A549 (cell line): ENCODE results near the gene PRSS1. TPM values are rescaled to one million over a fixed set of nuclear protein-coding genes. Genes with fewer than 3 reads are reported as not detected.
"Not testable (repeated sequence)": the region's sequence is repeated elsewhere in the genome, so short reads cannot be mapped to it uniquely, and the experiment has no call there.

Experiments used
- ATAC-seq, 2 experiments: fragments of 200-7000 bp in 1 of 2; fragments of >200 bp in 1 of 2; cut with Nextera tagmentation in 1 of 2; cut with Tn5 transposase in 1 of 2; 3 replicates each; pipeline versions ENCODE4 v1.8.0 to v1.9.1; 2018 to 2020; ENCODE audit warnings: mild to moderate bottlenecking in 1 of 2, moderate library complexity in 1 of 2
- CTCF ChIA-PET: fragments of 300-600 bp; sonication (Branson Sonifier 250); formaldehyde crosslinking; extraction: SDS; loops from one replicate; lab custom pipeline; 2021; ENCODE audit warnings: antibody characterized with exemption, inconsistent platforms; lab: Yijun Ruan, JAX
- POLR2A ChIA-PET: fragments of 350-600 bp; formaldehyde crosslinking; extraction: SDS; loops from one replicate; lab custom pipeline; 2021; ENCODE audit warnings: antibody characterized with exemption, inconsistent platforms; lab: Yijun Ruan, JAX
- DNase-seq, 2 experiments: peaks; one replicate each; pipeline versions ENCODE4 v3.0.0 to v3.0.0-alpha.2; 2011 to 2016; ENCODE audit warnings: low read depth in 1 of 2, low spot score in 1 of 2
- FAIRE-seq: peaks from 2 replicates; lab custom pipeline; 2011; peaks lifted over from hg19 to GRCh38; lab: Jason Lieb, UNC
- H3K27ac ChIP-seq, 2 experiments: fragments of >200 bp; sonication (Bioruptor Twin); formaldehyde crosslinking; 3 replicates each; pipeline ENCODE4 v1.5.1; 2016 to 2017
- H3K4me1 ChIP-seq: fragments of >200 bp; sonication (Bioruptor Twin); formaldehyde crosslinking; 3 replicates; pipeline ENCODE4 v1.6.1; 2016
- H3K4me2 ChIP-seq: fragments of >200 bp; sonication (Bioruptor Twin); formaldehyde crosslinking; 3 replicates; pipeline ENCODE4 v1.6.1; 2016
- H3K4me3 ChIP-seq: fragments of >200 bp; sonication (Bioruptor Twin); formaldehyde crosslinking; 3 replicates; pipeline ENCODE4 v1.5.1; 2016
- H3K9me3 ChIP-seq: fragments of >200 bp; sonication (Bioruptor Twin); formaldehyde crosslinking; 3 replicates; pipeline ENCODE4 v1.6.1; 2016
- CBX8 ChIP-seq: fragments of 200-600 bp; sonication (generic); IDR thresholded peaks from 2 replicates; pipeline ENCODE4 v1.6.1; 2016
- ESRRA ChIP-seq: fragments of 150-350 bp; IDR thresholded peaks from 2 replicates; pipeline ENCODE4 v1.6.1; 2014; ENCODE audit warnings: mild to moderate bottlenecking, low read length, borderline replicate concordance
- FOSL2 ChIP-seq, 2 experiments: fragments of 450-650 bp in 1 of 2; fragments of >200 bp in 1 of 2; sonication (Bioruptor Twin) in 1 of 2; formaldehyde crosslinking; IDR thresholded peaks; 2 replicates each; pipeline versions ENCODE4 v1.5.0 to v1.6.1; 2016 to 2020; ENCODE audit warnings: mild to moderate bottlenecking in 1 of 2, moderate library complexity in 1 of 2
- FOXS1 ChIP-seq: fragments of 250-450 bp; sonication (Bioruptor Pico); IDR thresholded peaks from 2 replicates; pipeline ENCODE4 v1.5.0; 2020; ENCODE audit warnings: mild to moderate bottlenecking, moderate library complexity
- HEYL ChIP-seq: fragments of 250-450 bp; sonication (Bioruptor Pico); IDR thresholded peaks from 2 replicates; pipeline ENCODE4 v1.8.0; 2021; ENCODE audit warnings: mild to moderate bottlenecking, moderate library complexity
- HOXA7 ChIP-seq: fragments of 250-450 bp; sonication (Bioruptor Pico); IDR thresholded peaks from 2 replicates; pipeline ENCODE4 v1.5.0; 2020; ENCODE audit warnings: mild to moderate bottlenecking, moderate library complexity
- JUN ChIP-seq, 2 experiments: fragments of >200 bp; sonication (Bioruptor Twin); formaldehyde crosslinking; IDR thresholded peaks; 2 replicates in 1 of 2; 3 replicates in 1 of 2; pipeline ENCODE4 v1.6.1; 2016 to 2017
- JUNB ChIP-seq: fragments of >200 bp; sonication (Bioruptor Twin); formaldehyde crosslinking; IDR thresholded peaks from 2 replicates; pipeline ENCODE4 v1.6.1; 2016
- KDM1A ChIP-seq: fragments of 200-600 bp; sonication (generic); IDR thresholded peaks from 2 replicates; pipeline ENCODE4 v1.6.1; 2016; ENCODE audit warnings: low read depth, mild to moderate bottlenecking
- KDM5A ChIP-seq: fragments of 200-600 bp; sonication (generic); IDR thresholded peaks from 2 replicates; pipeline ENCODE4 v1.6.1; 2016; ENCODE audit warnings: antibody characterized with exemption, mild to moderate bottlenecking
- MAFK ChIP-seq: fragments of 450-650 bp; IDR thresholded peaks from 2 replicates; pipeline ENCODE4 v1.6.1; 2014; ENCODE audit not compliant: partially characterized antibody
- MAZ ChIP-seq: fragments of 150-350 bp; IDR thresholded peaks from 2 replicates; pipeline ENCODE4 v1.6.1; 2014; ENCODE audit warnings: antibody characterized with exemption, low read depth, low read length, borderline replicate concordance
- NFE2L2 ChIP-seq: fragments of 150-350 bp; conservative IDR thresholded peaks from 2 replicates; pipeline ENCODE4 v1.6.1; 2014; ENCODE audit warnings: low read length
- NPAS2 ChIP-seq: fragments of 250-450 bp; sonication (Bioruptor Pico); IDR thresholded peaks from 2 replicates; pipeline ENCODE4 v1.8.0; 2022; ENCODE audit warnings: mild to moderate bottlenecking, moderate library complexity, borderline replicate concordance
- NR3C1 ChIP-seq: fragments of >200 bp; sonication (Bioruptor Twin); formaldehyde crosslinking; IDR thresholded peaks from 3 replicates; pipeline ENCODE4 v1.6.1; 2017
- RAD21 ChIP-seq, 2 experiments: fragments of >200 bp in 1 of 2; sonication (Bioruptor Twin) in 1 of 2; formaldehyde crosslinking in 1 of 2; IDR thresholded peaks in 1 of 2; conservative IDR thresholded peaks in 1 of 2; 2 replicates in 1 of 2; 3 replicates in 1 of 2; pipeline ENCODE4 v1.6.1; 2012 to 2018; ENCODE audit warnings: inconsistent platforms in 1 of 2
- RFX5 ChIP-seq: fragments of 450-650 bp; IDR thresholded peaks from 2 replicates; pipeline ENCODE4 v1.7.1; 2014; ENCODE audit warnings: antibody characterized with exemption, mild to moderate bottlenecking, moderate library complexity
- SREBF2 ChIP-seq: fragments of 450-650 bp; IDR thresholded peaks from 2 replicates; pipeline ENCODE4 v1.6.1; 2014; ENCODE audit warnings: mild to moderate bottlenecking, moderate library complexity
- ZFP36 ChIP-seq: fragments of 450-650 bp; IDR thresholded peaks from 2 replicates; pipeline ENCODE4 v1.6.1; 2014; ENCODE audit warnings: borderline replicate concordance; ENCODE audit not compliant: partially characterized antibody
- ZNF302 ChIP-seq: fragments of 250-450 bp; sonication (Bioruptor Pico); IDR thresholded peaks from 2 replicates; pipeline ENCODE4 v1.9.0; 2021; ENCODE audit warnings: inconsistent platforms, mild to moderate bottlenecking, moderate library complexity
- WGBS: methylation state at CpG from one replicate; pipeline ENCODE4 v1.1.6; 2017; ENCODE audit errors: missing lambda C conversion rate; 5-methylcytosine and 5-hydroxymethylcytosine counted together
- polyA plus RNA-seq, 4 experiments: library from polyadenylated mRNA; depleted of rRNA in 3 of 4; stranded (reverse); fragments of >200 nt; fragmentation: RNase III in 1 of 4; extraction: RNeasy Plus Mini Kit Qiagen cat#74134 plus additional on column Dnase treatment in 1 of 4; gene quantifications; 2 replicates in 3 of 4; 3 replicates in 1 of 4; pipeline ENCODE4 v1.2.3, GENCODE V29; 2011 to 2017
- TF ChIP-seq, protein P1 (sequence below): fragments of 250-450 bp; sonication (Bioruptor Pico); IDR thresholded peaks from 2 replicates; pipeline ENCODE4 v1.5.0; 2021; ENCODE audit warnings: mild to moderate bottlenecking, moderate library complexity, borderline replicate concordance
- TF ChIP-seq, protein P2 (sequence below): fragments of >200 bp; sonication (Bioruptor Twin); formaldehyde crosslinking; IDR thresholded peaks from 3 replicates; pipeline ENCODE4 v1.6.1; 2016
- TF ChIP-seq, protein P3 (sequence below): fragments of 250-450 bp; sonication (Bioruptor Pico); IDR thresholded peaks from 2 replicates; pipeline ENCODE4 v1.5.0; 2020; ENCODE audit warnings: low read depth, mild to moderate bottlenecking, moderate library complexity
- TF ChIP-seq, protein P4 (sequence below): fragments of 150-350 bp; IDR thresholded peaks from 2 replicates; pipeline ENCODE4 v1.6.1; 2014; ENCODE audit warnings: low read depth, mild to moderate bottlenecking, low read length

The PRSS1 gene
- polyA plus RNA-seq, 2 of the 4 experiments (the other 2 are of a cell fraction) = not detected

DNA sequence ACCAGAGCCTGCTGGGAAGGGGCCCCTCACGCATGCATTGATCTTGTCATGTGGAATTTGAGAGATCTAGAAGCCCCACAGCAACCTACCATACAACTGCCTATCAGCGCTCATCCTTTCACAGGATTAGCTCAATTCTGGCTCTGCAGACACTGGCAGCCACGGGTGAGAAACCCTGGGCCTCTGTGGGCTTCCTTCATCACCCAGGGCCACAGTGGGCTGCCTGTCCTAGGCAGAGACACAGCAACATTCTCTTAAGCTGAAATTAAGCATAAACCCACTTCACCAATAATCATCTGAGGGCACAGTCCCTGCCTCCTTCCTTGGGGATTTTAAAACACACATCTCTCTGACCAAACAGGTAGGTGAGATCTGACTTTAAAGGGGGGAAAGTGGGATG, 18.2 kb downstream of the PRSS1 start:
- no peaks in the 10 kb centered on the region for H3K4me1 ChIP-seq
- no peak overlapping the region for H3K27ac ChIP-seq
- no peak for DNase-seq
- H3K9me3 ChIP-seq = no peaks in the 10 kb centered on the region
- CTCF ChIA-PET = interaction anchor here (1.1 to 6.6 kb wide), 2 partner anchors 16 to 135 kb away, joined by 3 to 32 read pairs; no protein-coding TSS in a partner anchor
- WGBS = 5% methylated on average over 3 of the region's 3 CpGs
- ATAC-seq = no peak
- POLR2A ChIA-PET = no interaction called here
- FAIRE-seq = no peak
- H3K4me2 ChIP-seq = no peak overlapping the region
- TF ChIP-seq HEYL (no peak), KDM1A (no peak), MAFK (no peak), ESRRA (no peak), KDM5A (no peak), MAZ (no peak), RAD21 (conservative IDR thresholded peaks at IDR 0.05 in 1 of 2, IDR thresholded peaks at IDR 0.05 in 1 of 2) (no peak), RFX5 (no peak)
- TF ChIP-seq, protein P1, sequence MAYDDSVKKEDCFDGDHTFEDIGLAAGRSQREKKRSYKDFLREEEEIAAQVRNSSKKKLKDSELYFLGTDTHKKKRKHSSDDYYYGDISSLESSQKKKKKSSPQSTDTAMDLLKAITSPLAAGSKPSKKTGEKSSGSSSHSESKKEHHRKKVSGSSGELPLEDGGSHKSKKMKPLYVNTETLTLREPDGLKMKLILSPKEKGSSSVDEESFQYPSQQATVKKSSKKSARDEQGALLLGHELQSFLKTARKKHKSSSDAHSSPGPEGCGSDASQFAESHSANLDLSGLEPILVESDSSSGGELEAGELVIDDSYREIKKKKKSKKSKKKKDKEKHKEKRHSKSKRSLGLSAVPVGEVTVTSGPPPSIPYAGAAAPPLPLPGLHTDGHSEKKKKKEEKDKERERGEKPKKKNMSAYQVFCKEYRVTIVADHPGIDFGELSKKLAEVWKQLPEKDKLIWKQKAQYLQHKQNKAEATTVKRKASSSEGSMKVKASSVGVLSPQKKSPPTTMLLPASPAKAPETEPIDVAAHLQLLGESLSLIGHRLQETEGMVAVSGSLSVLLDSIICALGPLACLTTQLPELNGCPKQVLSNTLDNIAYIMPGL (CRISPR knock-in tag) = no peak
- H3K4me3 ChIP-seq = no peak overlapping the region

DNA sequence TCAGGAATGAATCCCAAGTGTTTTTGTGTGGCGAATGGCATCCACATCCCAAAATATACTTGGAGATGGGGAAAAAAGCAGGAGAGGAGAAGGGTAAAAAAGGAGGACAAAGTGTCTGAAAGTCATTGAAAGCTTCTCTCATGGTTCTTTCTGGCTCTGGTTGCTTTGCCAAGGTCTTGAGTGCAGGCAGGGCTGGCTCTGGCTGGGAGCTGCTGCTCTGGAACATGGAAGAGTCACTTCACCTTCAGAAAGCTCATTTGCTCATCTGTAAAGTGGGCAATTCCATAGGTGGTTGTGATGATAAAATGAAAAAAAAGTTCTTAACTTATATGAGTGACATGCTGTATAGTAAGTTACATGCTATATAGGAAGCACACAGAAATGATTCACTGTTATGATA, 18.6 kb downstream of the PRSS1 start:
- Histone ChIP-seq H3K4me1 (no peaks in the 10 kb centered on the region), H3K9me3 (no peaks in the 10 kb centered on the region), H3K27ac (no peak overlapping the region), H3K4me2 (no peak overlapping the region), H3K4me3 (no peak overlapping the region)
- TF ChIP-seq, protein P2, sequence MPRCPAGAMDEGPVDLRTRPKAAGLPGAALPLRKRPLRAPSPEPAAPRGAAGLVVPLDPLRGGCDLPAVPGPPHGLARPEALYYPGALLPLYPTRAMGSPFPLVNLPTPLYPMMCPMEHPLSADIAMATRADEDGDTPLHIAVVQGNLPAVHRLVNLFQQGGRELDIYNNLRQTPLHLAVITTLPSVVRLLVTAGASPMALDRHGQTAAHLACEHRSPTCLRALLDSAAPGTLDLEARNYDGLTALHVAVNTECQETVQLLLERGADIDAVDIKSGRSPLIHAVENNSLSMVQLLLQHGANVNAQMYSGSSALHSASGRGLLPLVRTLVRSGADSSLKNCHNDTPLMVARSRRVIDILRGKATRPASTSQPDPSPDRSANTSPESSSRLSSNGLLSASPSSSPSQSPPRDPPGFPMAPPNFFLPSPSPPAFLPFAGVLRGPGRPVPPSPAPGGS = no peak
- TF ChIP-seq FOXS1 (CRISPR knock-in tag) (no peak), JUN (IDR thresholded peaks at IDR 0.05) (no peak), FOSL2 (IDR thresholded peaks at IDR 0.05) (no peak), FOSL2 (CRISPR knock-in tag; IDR thresholded peaks at IDR 0.05) (no peak), NPAS2 (no peak), SREBF2 (no peak), NFE2L2 (no peak), CBX8 (no peak), NR3C1 (no peak), RFX5 (no peak), ZFP36 (no peak), HOXA7 (CRISPR knock-in tag) (no peak), JUNB (no peak), ZNF302 (CRISPR knock-in tag) (no peak), RAD21 (conservative IDR thresholded peaks at IDR 0.05 in 1 of 2, IDR thresholded peaks at IDR 0.05 in 1 of 2) (no peak)
- TF ChIP-seq, protein P3, sequence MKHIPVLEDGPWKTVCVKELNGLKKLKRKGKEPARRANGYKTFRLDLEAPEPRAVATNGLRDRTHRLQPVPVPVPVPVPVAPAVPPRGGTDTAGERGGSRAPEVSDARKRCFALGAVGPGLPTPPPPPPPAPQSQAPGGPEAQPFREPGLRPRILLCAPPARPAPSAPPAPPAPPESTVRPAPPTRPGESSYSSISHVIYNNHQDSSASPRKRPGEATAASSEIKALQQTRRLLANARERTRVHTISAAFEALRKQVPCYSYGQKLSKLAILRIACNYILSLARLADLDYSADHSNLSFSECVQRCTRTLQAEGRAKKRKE (CRISPR knock-in tag) = no peak
- TF ChIP-seq, protein P4, sequence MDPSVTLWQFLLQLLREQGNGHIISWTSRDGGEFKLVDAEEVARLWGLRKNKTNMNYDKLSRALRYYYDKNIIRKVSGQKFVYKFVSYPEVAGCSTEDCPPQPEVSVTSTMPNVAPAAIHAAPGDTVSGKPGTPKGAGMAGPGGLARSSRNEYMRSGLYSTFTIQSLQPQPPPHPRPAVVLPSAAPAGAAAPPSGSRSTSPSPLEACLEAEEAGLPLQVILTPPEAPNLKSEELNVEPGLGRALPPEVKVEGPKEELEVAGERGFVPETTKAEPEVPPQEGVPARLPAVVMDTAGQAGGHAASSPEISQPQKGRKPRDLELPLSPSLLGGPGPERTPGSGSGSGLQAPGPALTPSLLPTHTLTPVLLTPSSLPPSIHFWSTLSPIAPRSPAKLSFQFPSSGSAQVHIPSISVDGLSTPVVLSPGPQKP = no peak
- ATAC-seq (no peak), DNase-seq (no peak), FAIRE-seq (no peak)
- WGBS = 0% methylated on average over 1 of the region's 1 CpG
- ChIA-PET POLR2A (no interaction called here), CTCF (interaction anchor here (1.0 to 6.6 kb wide), 3 partner anchors 9 to 135 kb away, joined by 3 to 32 read pairs (median 5); no protein-coding TSS in a partner anchor)

DNA sequence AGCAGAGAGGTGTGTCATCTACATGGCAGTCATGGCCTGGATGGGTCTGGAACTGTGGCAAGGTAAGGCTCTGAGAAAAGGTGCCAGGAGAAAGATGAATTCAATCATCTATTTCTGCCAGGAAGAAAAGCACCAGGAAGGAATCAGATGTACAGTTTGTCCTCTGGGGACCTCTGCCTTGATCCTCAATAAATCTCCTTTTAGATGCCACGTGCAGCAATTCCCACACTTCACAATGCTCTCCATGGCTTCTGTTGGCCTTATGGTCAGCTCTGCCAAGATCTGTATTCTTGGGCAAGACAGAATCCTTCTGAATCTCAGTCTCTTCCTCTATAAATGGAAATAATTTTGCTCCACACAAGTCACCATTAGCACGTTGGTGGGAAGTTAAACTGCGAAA, 19.6 kb downstream of the PRSS1 start:
- FAIRE-seq, DNase-seq, H3K4me3 ChIP-seq, ATAC-seq, POLR2A ChIA-PET, H3K4me1 ChIP-seq, H3K27ac ChIP-seq, H3K4me2 ChIP-seq, H3K9me3 ChIP-seq: not testable (repeated sequence)
- CTCF ChIA-PET = interaction anchor here (1.0 to 6.6 kb wide), 3 partner anchors 8 to 14 kb away, joined by 5 to 32 read pairs (median 10); no protein-coding TSS in a partner anchor
- 0% methylated on average over 3 of the region's 3 CpGs for WGBS
